Measurements from ENCODE around the gene LBP.
"Not testable (repeated sequence)": the region's sequence is repeated elsewhere in the genome, so short reads cannot be mapped to it uniquely, and the experiment has no call there.

LBP gene

DNA sequence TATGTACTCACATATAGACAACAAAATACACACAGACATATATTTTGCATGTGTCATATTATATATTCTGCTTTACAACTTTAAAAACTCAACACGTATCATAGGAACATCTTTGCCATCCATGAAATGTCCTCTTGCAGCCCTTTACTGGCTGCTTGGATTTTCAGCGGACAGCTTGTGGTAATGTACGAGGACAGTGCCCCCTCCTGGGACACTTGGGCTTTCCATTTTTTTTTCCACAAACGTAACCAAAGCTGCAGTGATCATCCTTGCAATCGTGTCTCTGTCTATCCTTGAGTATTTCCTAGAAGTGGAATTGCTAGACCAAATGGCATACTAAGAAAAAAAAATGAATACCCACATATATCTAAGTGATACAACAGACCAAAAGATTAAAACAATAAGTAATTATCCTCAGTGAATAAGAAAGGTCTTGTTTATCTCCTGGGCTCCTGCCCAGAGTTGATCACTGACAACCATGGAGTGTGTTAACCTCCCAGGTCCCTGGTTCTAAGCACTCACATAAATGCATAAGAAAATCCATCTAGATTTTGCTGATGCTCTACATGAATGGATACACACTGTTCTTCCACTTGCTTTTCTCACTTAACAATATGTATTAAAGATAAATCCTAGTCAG, 24.2 kb upstream of the LBP start:
- peak; percentile 73 to 74 for DNase-seq

DNA sequence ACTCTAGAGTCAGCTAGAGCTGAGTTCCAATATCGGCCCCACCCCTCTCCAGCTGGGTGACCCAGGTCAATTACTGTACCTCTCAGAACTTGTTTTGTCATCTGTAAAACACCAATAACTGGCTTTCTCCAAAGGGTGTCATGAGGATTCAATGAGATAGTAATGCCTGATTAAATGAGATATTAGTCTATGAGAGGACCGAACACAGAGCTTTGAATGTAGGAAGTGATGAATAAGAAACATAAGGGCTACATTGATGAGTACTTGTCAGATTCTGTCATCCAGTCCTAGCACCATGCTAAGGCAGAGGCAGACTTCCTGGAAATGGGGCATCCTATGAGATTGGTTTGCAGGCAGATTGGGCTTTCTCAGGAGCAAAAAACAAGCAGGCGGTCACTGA, 22.1 kb upstream of the LBP start:
- DNase-seq: no peak

DNA sequence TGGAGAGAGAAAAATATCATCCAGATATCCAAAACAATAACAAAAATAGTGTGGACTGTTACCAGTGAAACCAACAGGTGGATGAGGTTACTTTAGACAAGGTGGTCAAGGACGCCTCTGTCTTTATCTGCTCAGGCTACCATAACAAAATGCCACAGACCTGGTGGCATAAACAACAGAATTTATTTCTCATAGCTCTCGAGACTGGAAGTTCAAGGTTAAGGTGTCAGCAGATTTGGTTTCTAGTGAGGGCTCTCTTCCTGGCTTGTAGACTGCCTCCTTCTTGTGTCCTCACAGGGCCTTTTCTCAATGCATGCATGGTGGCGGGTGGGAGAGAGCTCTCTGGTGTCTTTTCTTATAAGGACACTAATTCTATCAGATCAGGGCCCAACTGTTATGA, 21.1 kb upstream of the LBP start:
- DNase-seq: no peak

DNA sequence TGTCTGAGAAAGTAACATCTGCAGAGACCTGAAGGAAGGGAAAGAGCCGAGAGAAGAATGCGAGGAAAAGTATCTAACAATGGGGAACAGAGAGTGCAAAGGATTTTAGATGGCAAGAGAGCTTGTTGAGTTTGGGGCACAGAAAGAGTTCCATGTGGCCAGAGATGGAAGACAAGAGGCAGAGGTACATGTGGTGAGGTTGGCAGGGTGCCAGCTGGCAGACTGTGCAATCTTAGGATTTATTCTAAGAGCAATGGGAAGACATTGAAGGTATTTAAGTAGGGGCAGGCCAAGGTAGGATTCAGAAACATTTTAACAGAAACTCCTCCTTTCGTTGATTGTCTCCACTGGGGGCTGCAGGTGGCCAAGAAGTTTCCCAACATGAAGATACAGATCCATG, 20.4 kb upstream of the LBP start:
- no peak for DNase-seq

- no peak for DNase-seq
Observed at GRCh38 chr20:38326309-38326708, 20.0 kb upstream of the LBP start.

DNA sequence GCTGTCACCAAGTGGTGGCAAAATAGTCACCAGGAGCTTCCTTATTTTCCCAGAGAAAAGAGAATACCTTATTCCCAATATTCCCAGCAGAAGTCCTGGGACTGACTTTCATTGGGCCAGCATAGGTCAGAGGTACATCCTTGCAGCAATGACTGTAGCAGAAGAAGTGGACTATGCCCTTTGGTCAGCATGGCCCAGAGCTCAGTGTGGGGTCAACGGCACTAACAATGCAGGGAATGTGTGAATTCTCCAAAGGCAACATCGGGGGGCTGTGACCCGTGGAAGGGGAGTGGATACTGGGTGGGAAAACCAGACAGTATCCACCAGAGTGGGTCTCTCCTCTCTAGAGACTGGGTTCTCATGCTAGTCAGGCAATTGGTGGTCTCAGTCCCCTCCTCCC, 15.6 kb upstream of the LBP start:
- DNase-seq: no peak

DNA sequence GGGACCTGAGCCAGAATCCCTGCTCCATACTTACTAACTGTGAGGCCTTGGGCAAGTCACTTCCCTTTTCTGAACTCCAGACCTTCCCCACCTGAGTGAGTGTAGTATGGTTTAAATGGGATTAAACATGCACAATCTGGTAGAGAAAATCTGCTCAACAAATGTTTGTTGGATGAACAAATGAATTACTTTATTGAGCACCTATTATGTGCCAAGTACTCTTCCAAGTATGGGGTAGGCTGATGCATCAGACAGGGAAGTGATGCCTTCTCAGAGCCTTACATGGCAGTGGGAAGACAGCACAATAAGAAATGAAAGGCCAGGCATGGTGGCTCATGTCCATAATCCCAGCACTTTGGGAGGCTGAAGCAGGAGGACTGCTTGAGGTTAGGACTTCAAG, 15.0 kb upstream of the LBP start:
- DNase-seq: no peak

DNA sequence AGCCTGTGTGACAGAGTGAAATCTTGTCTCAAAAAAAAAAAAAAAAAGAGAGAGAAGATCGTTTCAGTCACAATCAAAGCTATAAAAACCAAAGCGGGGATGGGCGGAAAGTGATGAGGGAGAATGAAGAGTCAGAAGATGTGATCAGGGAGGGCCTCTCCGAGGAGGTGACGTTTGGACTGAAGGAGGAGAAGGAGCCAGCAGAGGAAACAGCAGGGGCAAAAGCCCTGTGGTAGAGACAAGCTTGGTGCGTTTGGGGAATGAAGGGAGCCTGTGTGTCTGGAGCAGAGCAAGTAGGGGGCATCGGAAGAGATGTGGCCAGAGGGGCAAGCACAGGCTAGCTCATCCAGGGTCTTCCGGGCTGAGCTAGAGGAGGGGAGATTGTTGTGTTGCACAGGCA, 14.5 kb upstream of the LBP start:
- DNase-seq: no peak

- DNase-seq: no peak
Observed at GRCh38 chr20:38334016-38334415, 12.3 kb upstream of the LBP start.

DNA sequence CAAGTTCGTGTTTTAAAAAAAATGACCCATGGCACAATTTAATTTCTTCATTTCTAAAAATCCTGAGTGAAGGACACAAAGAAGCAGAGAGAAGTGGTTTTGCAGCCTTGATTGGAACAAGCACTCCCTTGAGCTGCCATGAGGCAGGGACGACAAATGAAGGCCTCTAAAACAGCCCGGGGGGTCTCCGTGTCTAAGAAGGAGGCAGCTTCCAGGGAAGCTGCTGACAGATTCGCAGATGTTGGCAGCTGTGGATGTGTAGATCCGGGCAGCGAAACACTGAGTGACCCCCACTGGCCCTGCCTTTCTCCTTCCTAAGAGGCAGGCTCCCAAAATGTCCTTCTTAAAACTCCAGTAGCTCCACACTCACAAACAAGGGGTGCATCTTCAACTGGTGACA, 9.6 kb upstream of the LBP start:
- no peak for DNase-seq

GRCh38 chr20:38337561-38338140, 8.6 kb upstream of the LBP start:
- peak; percentile 47 to 66 for DNase-seq

GRCh38 chr20:38338849-38339520, 7.3 kb upstream of the LBP start:
- DNase-seq: no peak

GRCh38 chr20:38339521-38339896, 6.8 kb upstream of the LBP start:
- not testable (repeated sequence) for DNase-seq

GRCh38 chr20:38339997-38340396, 6.3 kb upstream of the LBP start:
- no peak for DNase-seq

GRCh38 chr20:38340693-38341092, 5.6 kb upstream of the LBP start:
- no peak for DNase-seq

DNA sequence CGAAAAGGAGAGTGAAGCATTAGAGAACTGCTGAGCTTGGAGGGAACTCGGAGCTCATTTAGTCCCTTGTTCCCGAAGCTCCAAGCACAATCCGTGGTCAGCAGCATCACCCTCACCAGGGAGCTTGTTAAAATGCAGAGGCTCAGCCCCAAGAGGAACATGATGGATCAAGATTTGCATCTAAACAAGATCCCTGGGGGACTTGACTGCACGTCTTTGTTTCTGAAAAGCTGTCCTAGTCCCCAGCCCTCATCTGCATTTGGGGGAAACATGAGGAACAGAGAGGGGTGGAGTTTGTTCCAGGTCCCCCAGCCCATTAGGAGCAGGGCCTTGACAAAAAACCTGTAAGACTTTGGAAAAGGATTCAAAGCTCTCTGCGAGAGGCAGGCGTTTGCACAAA, 4.1 kb upstream of the LBP start:
- DNase-seq: no peak

- DNase-seq: no peak
Observed at GRCh38 chr20:38342713-38343310, 3.5 kb upstream of the LBP start.

DNA sequence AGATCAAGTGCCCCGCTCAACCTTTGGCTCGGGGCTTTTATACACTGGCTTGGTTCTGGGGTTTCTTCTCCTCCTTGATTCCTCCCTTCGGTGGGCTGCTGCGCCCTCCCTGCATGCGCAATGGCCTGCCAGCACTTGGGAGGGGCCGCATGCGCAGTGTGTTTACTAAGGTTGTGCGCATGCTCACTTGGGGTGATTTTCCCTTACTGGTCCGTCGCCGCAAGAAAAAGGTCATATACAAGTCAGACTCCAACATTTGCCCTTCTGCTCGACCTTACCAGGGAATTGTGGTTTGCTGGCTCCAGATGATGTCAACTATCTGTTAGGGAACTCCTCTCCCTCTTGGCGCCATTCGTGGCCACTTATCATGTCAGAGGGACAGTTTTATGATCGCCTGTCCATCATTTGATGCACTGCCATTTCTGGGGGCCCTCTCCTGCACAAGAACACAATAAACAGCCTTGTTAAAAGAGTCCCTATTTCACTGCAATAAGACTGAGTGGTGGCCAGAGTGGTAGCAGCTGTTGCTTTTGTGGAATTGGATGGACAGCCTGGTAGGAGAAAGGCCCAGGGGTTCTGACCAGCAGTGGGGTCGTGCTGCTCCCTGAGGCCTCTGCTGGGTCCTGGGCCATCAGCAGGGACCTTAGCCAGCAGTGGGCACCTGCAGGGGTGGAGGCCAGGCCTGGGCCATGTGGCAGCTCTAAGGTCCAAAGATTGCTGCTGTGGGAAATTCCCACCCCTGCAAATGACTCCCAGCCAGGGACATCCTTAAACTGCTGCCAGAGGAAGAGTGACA, 2.8 kb upstream of the LBP start:
- DNase-seq: no peak

DNA sequence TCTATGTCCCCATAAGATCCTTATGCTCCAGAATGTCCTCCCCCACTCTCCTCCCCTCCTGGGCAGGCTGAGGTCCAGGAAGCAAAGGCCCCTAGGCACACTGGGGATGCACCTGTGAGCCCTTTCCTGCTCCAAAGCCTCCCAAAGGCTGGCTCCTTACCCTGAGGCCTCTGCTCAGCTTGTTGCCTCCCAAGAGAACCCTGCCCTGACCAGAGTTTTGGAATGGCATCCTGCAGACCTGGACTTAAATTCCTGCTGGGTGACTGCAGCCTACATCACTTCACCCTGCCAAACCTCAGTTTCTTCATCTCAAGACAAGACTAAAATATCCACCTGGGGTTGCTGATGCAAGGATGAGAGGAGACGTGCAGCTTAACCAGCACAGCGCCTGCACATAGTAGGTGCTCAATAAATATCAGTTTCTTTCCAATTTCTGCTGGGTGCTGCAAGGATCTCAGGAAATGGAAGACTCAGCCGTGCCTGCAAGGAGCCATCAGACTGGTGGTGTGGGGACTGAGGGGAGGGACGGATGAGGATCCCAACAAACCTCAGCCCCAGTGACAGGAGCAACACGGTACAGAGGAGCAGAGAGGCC, 2.1 kb upstream of the LBP start:
- no peak for DNase-seq

DNA sequence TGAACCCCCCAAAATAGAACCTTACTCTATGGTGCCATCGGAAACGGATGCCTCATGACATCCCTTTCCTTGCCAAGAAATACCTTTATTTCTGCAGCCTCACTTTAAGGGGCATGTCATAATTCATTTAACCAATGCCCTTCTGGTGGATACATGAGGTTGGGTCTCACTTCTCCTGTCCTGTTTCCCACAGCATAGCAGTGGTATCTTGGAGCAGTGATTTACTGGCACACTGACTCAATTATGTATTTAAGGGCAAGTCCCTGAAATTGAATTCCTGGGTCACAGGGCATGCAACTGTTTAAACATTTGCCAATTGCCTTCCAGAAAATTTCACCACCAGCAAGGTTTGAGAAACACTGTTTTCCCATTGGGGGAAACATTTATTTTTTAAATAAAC, 639 bp upstream of the LBP start:
- DNase-seq: no peak

DNA sequence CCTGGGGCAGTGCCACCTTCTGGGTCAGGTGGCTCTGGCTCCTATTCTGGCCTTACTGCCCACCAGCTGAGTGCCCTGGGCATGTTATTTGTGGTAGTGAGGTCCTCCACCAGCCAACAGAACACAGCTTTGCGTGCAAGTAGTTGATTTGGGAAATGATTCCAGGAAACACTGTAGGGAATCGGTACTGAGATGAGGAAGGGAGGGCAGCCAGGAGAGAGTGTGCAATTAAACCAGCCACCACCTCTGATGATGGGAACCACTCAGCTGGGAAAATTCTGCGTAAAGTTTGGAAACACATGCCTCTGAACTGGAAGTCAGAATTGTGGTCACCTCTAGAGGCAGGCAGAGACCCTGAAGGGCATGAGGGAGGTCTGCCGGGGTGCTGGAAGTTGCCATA, 459 bp downstream of the LBP start:
- no peak for DNase-seq

- no peak for DNase-seq
Observed at GRCh38 chr20:38349856-38350255, 3.6 kb downstream of the LBP start.
